B cell (primary cell): ENCODE data around the gene CDS2.

ENCODE experiments used
- CTCF ChIP-seq: fragments of 200-600 bp; IDR thresholded peaks from one replicate; pipeline ENCODE4 v1.8.0; 2022; ENCODE audit warnings: antibody characterized with exemption, mild to moderate bottlenecking
- EZH2 ChIP-seq: IDR thresholded peaks from 2 replicates; pipeline ENCODE4 v1.6.1; 2012; ENCODE audit warnings: borderline replicate concordance, low read depth, mild to moderate bottlenecking, moderate library complexity, low read length; ENCODE audit not compliant: insufficient read depth, poor library complexity, severe bottlenecking

- TF ChIP-seq CTCF = no peak
- TF ChIP-seq EZH2 = no peak
Observed at GRCh38 chr20:5214826-5215225, 88.0 kb downstream of the CDS2 start.
